ENCODE results near the gene ASCL3. TPM values are rescaled to one million over a fixed set of nuclear protein-coding genes. Genes with fewer than 3 reads are reported as not detected.
"Not testable (repeated sequence)": the region's sequence is repeated elsewhere in the genome, so short reads cannot be mapped to it uniquely, and the experiment has no call there.

The ASCL3 gene
- total RNA-seq, 2 donors from 2014 or later = not detected

- H3K27ac ChIP-seq = no peak overlapping the region
- no peaks in the 10 kb centered on the region for H3K27me3 ChIP-seq (replicated peaks; ENCODE audit: insufficient read depth)
- no peaks in the 10 kb centered on the region for H3K36me3 ChIP-seq
- intact Hi-C loops (cut with DNase I) = no loop called here
- no peaks in the 10 kb centered on the region for H3K4me1 ChIP-seq (replicated peaks)
- no peaks in the 10 kb centered on the region for H3K9me3 ChIP-seq
- no peak for TF ChIP-seq POLR2AphosphoS5 (IDR thresholded peaks at IDR 0.05)
- no peak for TF ChIP-seq POLR2A (IDR thresholded peaks at IDR 0.05)
- TF ChIP-seq CTCF (IDR thresholded peaks at IDR 0.05) = no peak
- WGBS = 88% methylated on average over 14 of the region's 14 CpGs
- no peak overlapping the region for H3K4me3 ChIP-seq
- no peak for DNase-seq (ENCODE audit: low spot score)
Measured at GRCh38 chr11:8937659-8938058, 5.2 kb downstream of the ASCL3 start.

GRCh38 chr11:8937159-8937558, 5.7 kb downstream of the ASCL3 start:
- TF ChIP-seq CTCF (IDR thresholded peaks at IDR 0.05) (no peak), POLR2A (IDR thresholded peaks at IDR 0.05) (no peak)
- H3K4me3 ChIP-seq = no peak overlapping the region
- H3K27ac ChIP-seq = no peak overlapping the region
- intact Hi-C loops (cut with DNase I) = no loop called here
- no peaks in the 10 kb centered on the region for H3K9me3 ChIP-seq
- no peaks in the 10 kb centered on the region for H3K36me3 ChIP-seq
- 69% methylated on average over 10 of the region's 10 CpGs for WGBS
- H3K27me3 ChIP-seq (replicated peaks; ENCODE audit: insufficient read depth) = no peaks in the 10 kb centered on the region
- DNase-seq (ENCODE audit: low spot score) = no peak
- no peaks in the 10 kb centered on the region for H3K4me1 ChIP-seq (replicated peaks)

GRCh38 chr11:8935789-8936188, 7.0 kb downstream of the ASCL3 start:
- 100% methylated on average over 2 of the region's 2 CpGs for WGBS
- H3K36me3 ChIP-seq; DNase-seq (ENCODE audit: low spot score); H3K9me3 ChIP-seq; H3K4me3 ChIP-seq; H3K4me1 ChIP-seq (replicated peaks); intact Hi-C loops (cut with DNase I); H3K27me3 ChIP-seq (replicated peaks; ENCODE audit: insufficient read depth); H3K27ac ChIP-seq: not testable (repeated sequence)

- no peak overlapping the region for H3K27ac ChIP-seq
- no peak for DNase-seq (ENCODE audit: low spot score)
- H3K4me3 ChIP-seq = no peak overlapping the region
- H3K4me1 ChIP-seq (replicated peaks) = no peaks in the 10 kb centered on the region
- no peaks in the 10 kb centered on the region for H3K36me3 ChIP-seq
- no peak for TF ChIP-seq POLR2AphosphoS5 (IDR thresholded peaks at IDR 0.05)
- no peak for TF ChIP-seq POLR2A (IDR thresholded peaks at IDR 0.05)
- no peak for TF ChIP-seq CTCF (IDR thresholded peaks at IDR 0.05)
- H3K27me3 ChIP-seq (replicated peaks; ENCODE audit: insufficient read depth) = no peaks in the 10 kb centered on the region
- 33% methylated on average over 14 of the region's 14 CpGs for WGBS
- no peaks in the 10 kb centered on the region for H3K9me3 ChIP-seq
- intact Hi-C loops (cut with DNase I) = no loop called here
Measured at GRCh38 chr11:8934742-8935488, 7.9 kb downstream of the ASCL3 start.

GRCh38 chr11:8933931-8934330, 8.9 kb downstream of the ASCL3 start:
- H3K9me3 ChIP-seq = no peaks in the 10 kb centered on the region
- 94% methylated on average over 6 of the region's 6 CpGs for WGBS
- TF ChIP-seq POLR2AphosphoS5 (IDR thresholded peaks at IDR 0.05) = no peak
- TF ChIP-seq POLR2A (IDR thresholded peaks at IDR 0.05) = no peak
- TF ChIP-seq CTCF (IDR thresholded peaks at IDR 0.05) = no peak
- H3K4me1 ChIP-seq (replicated peaks) = no peaks in the 10 kb centered on the region
- no peak for DNase-seq (ENCODE audit: low spot score)
- H3K27ac ChIP-seq = no peak overlapping the region
- H3K36me3 ChIP-seq = no peaks in the 10 kb centered on the region
- H3K27me3 ChIP-seq (replicated peaks; ENCODE audit: insufficient read depth) = no peaks in the 10 kb centered on the region
- no peak overlapping the region for H3K4me3 ChIP-seq
- intact Hi-C loops (cut with DNase I) = no loop called here

Data from prostate gland (tissue), 2 donors.